Mucosa of gallbladder (tissue), 1 donor: ENCODE measurements around the gene OCA2. TPM values are rescaled to one million over a fixed set of nuclear protein-coding genes. Genes with fewer than 3 reads are reported as not detected.

Experiments
- DNase-seq: peaks from one replicate; pipeline ENCODE4 v3.0.0-alpha.2; 2020; ENCODE audit warnings: low spot score
- total RNA-seq: library from RNA; stranded (reverse); gene quantifications from one replicate; pipeline ENCODE4 v1.2.1, GENCODE V29; 2021
- donor health status: DM: no; HTN: no; CAD: no.

The OCA2 gene
- total RNA-seq, 1 donor from 2014 or later, result not detected

- no peak for DNase-seq
Observed at GRCh38 chr15:27820232-27820631, 278.9 kb downstream of the OCA2 start.

GRCh38 chr15:27817258-27817657, 281.9 kb downstream of the OCA2 start:
- no peak for DNase-seq

GRCh38 chr15:27816790-27817189, 282.3 kb downstream of the OCA2 start:
- DNase-seq, result no peak

GRCh38 chr15:27815035-27815434, 284.1 kb downstream of the OCA2 start:
- DNase-seq, result no peak

GRCh38 chr15:27813139-27813538, 286.0 kb downstream of the OCA2 start:
- DNase-seq, result no peak

GRCh38 chr15:27808182-27808581, 290.9 kb downstream of the OCA2 start:
- no peak for DNase-seq

GRCh38 chr15:27807335-27807734, 291.8 kb downstream of the OCA2 start:
- DNase-seq, result no peak

GRCh38 chr15:27806396-27806795, 292.7 kb downstream of the OCA2 start:
- DNase-seq, result no peak

GRCh38 chr15:27805261-27806220, 293.6 kb downstream of the OCA2 start:
- DNase-seq, result no peak

GRCh38 chr15:27804569-27805260, 294.4 kb downstream of the OCA2 start:
- no peak for DNase-seq

GRCh38 chr15:27798807-27799206, 300.3 kb downstream of the OCA2 start:
- DNase-seq, result no peak

GRCh38 chr15:27797765-27798164, 301.4 kb downstream of the OCA2 start:
- DNase-seq, result no peak

GRCh38 chr15:27796405-27797320, 302.5 kb downstream of the OCA2 start:
- no peak for DNase-seq

GRCh38 chr15:27792756-27793264, 306.3 kb downstream of the OCA2 start:
- no peak for DNase-seq

- no peak for DNase-seq
Observed at GRCh38 chr15:27790270-27790669, 308.8 kb downstream of the OCA2 start.

GRCh38 chr15:27787931-27788330, 311.2 kb downstream of the OCA2 start:
- no peak for DNase-seq

GRCh38 chr15:27784107-27784506, 315.0 kb downstream of the OCA2 start:
- DNase-seq, result no peak

GRCh38 chr15:27783678-27784077, 315.4 kb downstream of the OCA2 start:
- no peak for DNase-seq

- DNase-seq, result no peak
Observed at GRCh38 chr15:27782125-27782524, 317.0 kb downstream of the OCA2 start.

- DNase-seq, result no peak
Observed at GRCh38 chr15:27776501-27776900, 322.6 kb downstream of the OCA2 start.

- no peak for DNase-seq
Observed at GRCh38 chr15:27774638-27775037, 324.5 kb downstream of the OCA2 start.

GRCh38 chr15:27774191-27774590, 324.9 kb downstream of the OCA2 start:
- no peak for DNase-seq
